ENCODE results near the gene YIPF6. TPM values are rescaled to one million over a fixed set of nuclear protein-coding genes. Genes with fewer than 3 reads are reported as not detected.
A peak's percentile ranks its signal among the peaks of the same experiment; 100 is the strongest.
"Not testable (repeated sequence)": the region's sequence is repeated elsewhere in the genome, so short reads cannot be mapped to it uniquely, and the experiment has no call there.

YIPF6 gene
- total RNA-seq, 2 donors from 2014 or later = 16.3 to 30.6 TPM

DNA sequence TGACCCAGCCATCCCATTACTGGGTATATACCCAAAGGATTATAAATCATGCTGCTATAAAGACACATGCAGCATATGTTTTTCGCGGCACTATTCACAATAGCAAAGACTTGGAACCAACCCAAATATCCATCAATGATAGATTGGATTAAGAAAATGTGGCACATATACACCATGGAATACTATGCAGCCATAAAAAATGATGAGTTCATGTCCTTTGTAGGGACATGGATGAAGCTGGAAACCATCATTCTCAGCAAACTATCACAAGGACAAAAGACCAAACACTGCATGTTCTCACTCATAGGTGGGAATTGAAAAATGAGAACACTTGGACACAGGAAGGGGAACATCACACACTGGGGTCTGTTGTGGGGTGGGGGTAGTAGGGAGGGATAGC, 5.1 kb upstream of the YIPF6 start:
- not testable (repeated sequence) for H3K9me3 Mint-ChIP-seq; DNase-seq (ENCODE audit: low spot score in 2 of 2); H3K36me3 Mint-ChIP-seq; H3K27ac Mint-ChIP-seq; ATAC-seq

DNA sequence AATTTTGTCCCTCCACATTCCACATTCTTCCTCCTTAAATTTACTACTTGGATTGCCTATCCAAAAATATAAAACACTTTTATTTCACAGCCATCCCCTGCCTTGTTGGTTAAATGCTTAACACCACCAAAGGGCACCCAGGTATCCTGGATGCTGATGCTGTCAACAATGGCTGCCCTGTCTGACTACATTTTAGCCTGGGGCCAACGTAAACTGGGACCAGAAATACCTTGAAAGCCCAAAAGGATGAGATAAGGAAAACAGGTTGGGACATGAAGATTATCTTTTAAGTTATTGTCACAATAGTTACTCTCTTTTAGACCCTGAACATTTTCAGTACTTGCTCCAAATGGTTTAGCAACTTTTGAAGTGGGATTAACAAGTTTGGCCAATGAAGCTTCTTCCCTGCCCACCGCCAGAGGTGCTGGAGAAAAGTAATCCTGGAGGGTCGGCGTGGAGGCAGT, 775 bp upstream of the YIPF6 start:
- H3K27ac Mint-ChIP-seq = peak overlapping the region; percentile 99 to 100
- DNase-seq (ENCODE audit: low spot score in 2 of 2) = no peak

DNA sequence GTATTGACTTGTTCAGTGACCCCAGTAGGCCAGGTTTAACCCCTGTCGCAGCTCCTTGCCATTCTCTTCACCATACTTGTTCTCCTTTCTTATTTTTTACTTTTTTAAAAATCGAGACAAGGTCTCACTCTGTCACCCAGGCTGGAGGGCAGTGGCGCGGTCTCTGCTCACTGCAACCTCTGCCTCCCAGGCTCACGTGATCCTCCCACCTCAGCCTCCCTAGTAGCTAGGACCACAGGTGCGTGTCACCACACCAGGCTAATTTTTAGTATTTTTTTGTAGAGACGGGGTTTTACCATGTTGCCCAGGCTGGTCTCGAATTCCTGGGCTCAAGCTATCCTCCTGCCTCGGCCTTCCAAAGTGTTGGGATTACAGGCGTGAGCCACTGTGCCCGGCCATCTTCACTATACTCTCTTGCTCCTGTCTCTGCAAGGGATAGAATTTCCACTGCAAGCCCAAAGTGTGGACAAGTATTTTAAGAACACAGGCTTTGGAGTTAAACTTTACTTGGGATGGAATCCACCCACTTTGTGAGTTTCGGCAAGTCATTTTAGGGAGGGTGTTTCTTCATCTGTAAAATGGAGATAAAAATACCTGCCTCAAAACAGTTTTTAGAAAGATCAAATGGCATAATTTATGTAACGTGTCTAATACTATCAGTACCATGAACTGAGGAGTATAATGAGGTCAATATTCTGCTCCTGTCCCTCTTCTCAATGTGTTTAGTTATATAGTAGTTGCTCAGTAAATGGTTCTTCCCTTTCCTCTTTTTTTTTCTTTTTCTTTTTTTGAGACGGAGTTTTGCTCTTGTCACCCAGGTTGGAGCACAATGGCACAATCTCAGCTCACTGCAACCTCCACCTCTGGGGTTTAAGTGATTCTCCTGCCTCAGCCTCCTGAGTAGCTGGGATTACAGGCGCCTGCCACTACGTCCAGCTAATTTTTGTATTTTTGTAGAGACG, 973 bp downstream of the YIPF6 start:
- peak overlapping the region; percentile 99 to 100 for H3K27ac Mint-ChIP-seq
- H3K9me3 Mint-ChIP-seq = no peaks in the 10 kb centered on the region
- peaks cover 9 to 14% of the 10 kb centered on the region in 2 donors for H3K36me3 Mint-ChIP-seq
- DNase-seq (ENCODE audit: low spot score in 2 of 2) = no peak
- ATAC-seq = no peak

More for the DNA sequence above, 775 bp upstream of the YIPF6 start:
- Mint-ChIP-seq H3K9me3 (no peaks in the 10 kb centered on the region), H3K36me3 (peaks cover 9 to 14% of the 10 kb centered on the region in 2 donors)
- ATAC-seq = no peak

DNA sequence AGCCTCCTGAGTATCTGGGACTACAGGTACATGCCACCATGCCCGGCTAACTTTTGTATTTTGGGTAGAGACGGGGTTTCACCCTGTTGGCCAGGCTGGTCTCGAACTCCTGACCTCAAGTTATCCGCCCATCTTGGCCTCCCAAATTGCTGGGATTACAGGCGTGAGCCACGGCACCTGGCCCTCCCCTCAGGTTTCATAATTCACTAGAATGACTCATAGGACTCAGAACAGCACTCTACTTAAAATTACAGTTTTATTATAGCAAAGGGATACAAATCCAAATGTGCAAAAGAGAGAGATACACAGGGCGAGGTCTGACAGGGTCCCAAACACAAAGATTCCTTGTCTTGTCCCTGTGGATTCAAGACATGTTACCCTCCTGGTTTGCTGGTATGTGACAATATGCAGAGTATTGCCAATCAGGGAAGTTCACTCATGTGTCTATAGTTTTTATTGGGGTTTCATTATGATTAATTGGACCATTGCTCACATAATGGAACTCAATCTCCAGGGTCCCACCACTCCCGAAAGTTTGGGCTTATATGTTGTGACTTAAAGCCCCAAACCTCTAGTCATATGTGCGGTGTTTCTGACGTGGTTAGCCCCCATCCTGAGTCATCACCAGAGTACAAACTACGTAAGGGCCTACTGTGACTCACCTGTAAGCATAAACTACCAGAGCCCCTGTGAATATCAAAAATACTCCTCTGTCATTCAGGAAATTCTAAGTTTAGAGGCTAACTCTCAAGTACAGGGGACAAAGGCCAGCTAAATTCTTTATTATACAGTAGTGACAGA, 5.2 kb downstream of the YIPF6 start:
- H3K36me3 Mint-ChIP-seq = peaks cover 0 to 5% of the 10 kb centered on the region in 2 donors
- ATAC-seq = peak; percentile 96
- H3K9me3 Mint-ChIP-seq = no peaks in the 10 kb centered on the region
- H3K27ac Mint-ChIP-seq = peak overlapping the region; percentile 85 to 94
- peak; percentile 41 to 71 for DNase-seq (ENCODE audit: low spot score in 2 of 2)

DNA sequence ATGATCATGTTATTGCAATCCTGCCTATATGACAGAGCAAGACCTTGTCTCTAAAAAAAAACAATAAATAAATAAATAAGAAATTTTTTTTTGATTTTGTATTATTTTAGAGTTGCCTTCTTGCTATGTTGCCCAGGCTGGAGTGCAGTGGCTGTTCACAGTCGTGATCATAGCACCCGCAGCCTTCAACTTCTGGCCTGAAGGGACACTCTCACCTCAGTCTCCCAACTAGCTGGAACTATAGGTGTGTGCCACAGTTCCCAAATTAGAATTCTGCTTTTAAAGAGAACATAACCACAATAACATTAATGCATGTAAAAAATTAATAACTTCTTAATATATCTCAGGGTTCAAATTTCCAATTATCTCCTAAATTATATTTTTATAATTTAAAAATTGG, 7.8 kb downstream of the YIPF6 start:
- no peaks in the 10 kb centered on the region for H3K9me3 Mint-ChIP-seq
- ATAC-seq (no peak), DNase-seq (ENCODE audit: low spot score in 2 of 2) (no peak)
- H3K27ac Mint-ChIP-seq = no peak overlapping the region
- H3K36me3 Mint-ChIP-seq = no peaks in the 10 kb centered on the region

DNA sequence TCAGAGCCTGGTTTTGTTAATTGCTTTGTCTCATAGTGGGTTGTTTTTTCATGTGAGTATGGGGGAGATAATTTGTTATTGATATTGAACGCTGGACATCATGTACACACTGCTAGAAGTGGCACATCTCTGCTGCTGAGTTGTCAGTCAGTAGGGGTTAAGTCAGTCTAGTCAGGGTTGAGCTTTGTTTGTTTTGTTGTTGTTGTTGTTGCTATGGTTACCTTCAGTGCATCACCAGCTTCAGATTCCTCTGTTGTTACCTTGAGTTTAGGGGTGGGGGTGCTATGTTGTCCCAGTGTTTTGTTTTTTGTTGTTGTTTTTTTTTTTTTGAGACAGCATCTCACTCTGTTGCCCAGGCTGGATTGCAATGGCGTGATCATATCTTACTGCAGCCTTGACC, 9.9 kb downstream of the YIPF6 start:
- DNase-seq (ENCODE audit: low spot score in 2 of 2) (no peak), ATAC-seq (peak in 1 of 2 donors; percentile 17)
- Mint-ChIP-seq H3K9me3 (no peaks in the 10 kb centered on the region), H3K36me3 (no peaks in the 10 kb centered on the region), H3K27ac (peak overlapping the region; percentile 47 to 65)

DNA sequence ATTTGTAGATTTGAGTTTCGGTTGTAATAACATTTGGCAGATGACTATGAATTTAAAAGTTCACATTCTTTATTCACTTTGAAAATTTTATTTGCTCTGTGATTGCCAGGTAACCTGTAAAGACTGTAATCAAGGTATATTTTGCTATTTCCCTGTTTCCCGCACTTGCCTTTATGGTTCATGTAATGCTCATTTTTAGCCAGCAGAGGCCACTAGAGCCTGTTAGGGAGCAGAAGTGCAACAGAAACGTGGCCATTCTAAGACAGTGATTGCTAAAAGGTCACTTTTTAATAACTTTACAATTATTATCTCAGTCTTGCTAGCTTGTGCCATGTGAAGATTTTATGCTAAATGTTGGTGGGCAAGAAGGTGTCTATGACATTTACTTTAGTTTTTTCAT, 12.4 kb downstream of the YIPF6 start:
- DNase-seq (ENCODE audit: low spot score in 2 of 2) (peak in 1 of 2 donors; percentile 35), ATAC-seq (no peak)
- Mint-ChIP-seq H3K9me3 (no peaks in the 10 kb centered on the region), H3K36me3 (no peaks in the 10 kb centered on the region), H3K27ac (no peak overlapping the region)

DNA sequence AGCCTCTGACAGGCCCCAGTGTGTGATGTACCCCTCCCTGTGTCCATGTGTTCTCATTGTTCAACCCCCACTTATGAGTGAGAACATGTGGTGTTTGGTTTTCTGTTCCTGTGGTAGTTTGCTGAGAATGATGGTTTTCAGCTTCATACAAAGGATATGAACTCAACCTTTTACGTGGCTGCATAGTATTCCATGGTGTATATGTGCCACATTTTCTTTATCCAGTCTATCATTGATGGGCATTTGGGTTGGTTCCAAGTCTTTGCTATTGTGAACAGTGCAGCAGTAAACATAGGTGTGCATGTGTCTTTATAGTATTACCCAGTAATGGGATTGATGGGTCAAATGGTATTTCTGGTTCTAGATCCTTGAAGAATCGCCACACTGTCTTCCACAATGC, 25.8 kb downstream of the YIPF6 start:
- not testable (repeated sequence) for DNase-seq (ENCODE audit: low spot score in 2 of 2); H3K9me3 Mint-ChIP-seq; H3K27ac Mint-ChIP-seq; ATAC-seq
- peaks cover 15 to 53% of the 10 kb centered on the region in 2 donors for H3K36me3 Mint-ChIP-seq

DNA sequence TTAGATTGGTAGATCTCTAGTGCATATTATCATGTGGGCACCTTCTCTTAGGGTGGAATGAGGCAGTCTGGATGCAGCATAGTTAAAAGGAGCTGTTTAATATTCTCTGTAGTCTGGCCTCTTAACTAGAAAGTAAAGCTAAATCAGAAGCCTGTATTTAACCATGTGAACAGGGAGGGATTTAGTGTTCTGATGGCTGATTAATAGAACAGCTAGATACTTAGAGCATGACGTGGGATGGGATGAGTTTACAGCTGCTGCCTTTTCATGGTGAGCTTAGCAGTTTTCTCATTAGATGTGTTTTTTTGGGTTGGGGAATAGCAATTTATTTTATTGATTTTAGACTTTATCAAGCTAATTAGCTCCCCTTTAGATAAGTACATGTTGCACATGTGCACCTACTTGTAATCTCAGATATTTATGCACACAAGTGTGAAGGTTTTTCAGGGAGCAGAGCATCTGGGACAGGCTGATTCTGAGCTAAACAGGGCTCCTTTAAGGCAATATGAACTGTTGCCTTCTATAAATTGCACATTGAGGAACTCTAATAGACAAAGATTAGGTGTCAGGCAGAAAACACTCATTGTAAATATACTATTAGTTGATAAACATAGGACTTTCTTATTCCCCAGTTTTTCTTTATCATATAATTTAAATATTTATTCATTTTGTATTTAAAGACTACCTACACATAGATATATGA, 34.1 kb downstream of the YIPF6 start:
- H3K9me3 Mint-ChIP-seq = no peaks in the 10 kb centered on the region
- no peak for ATAC-seq

DNA sequence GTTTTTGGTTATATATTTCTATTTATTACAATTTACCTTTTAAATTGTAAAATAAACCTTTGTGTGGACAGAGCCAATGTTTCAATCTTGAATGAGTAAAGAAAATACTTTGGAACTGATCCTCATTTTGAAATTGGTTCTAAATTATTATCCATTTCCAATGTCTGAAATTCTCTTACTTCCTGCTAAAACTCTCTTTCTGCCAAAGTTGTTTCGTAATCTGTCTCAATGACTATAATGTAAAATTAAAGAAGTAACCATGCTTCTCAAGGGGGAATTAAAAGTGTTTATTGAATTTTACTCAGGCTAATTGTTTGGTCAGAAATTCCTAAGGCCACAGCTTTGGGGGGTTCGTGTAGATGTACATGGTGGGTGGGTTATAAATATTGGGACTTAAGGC, 34.8 kb downstream of the YIPF6 start:
- DNase-seq (ENCODE audit: low spot score in 2 of 2) = no peak
- H3K27ac Mint-ChIP-seq = no peak overlapping the region
- peaks cover 5 to 12% of the 10 kb centered on the region in 2 donors for H3K36me3 Mint-ChIP-seq
- ATAC-seq = no peak
- no peaks in the 10 kb centered on the region for H3K9me3 Mint-ChIP-seq

More for the DNA sequence above, 34.1 kb downstream of the YIPF6 start:
- no peak for DNase-seq (ENCODE audit: low spot score in 2 of 2)
- no peak overlapping the region for H3K27ac Mint-ChIP-seq
- peaks cover 5 to 14% of the 10 kb centered on the region in 2 donors for H3K36me3 Mint-ChIP-seq

DNA sequence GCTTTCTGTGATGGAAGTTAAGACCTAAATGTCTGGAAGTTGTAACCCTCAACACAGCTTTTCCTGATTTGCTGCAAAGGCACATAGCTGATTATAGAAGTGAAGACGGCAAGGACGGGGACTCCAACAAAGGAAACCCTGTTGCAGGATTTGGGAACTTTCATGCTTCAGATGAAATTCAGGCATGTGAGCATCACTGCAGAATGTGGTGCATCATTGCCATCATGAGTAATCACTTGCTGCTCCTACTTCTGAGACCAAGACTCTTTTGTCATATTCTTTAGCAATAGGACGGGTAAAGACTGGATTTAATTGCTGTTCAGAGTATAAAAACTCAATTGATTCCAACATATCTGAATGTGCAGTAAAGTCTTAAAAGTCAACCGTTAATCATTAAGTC, 35.8 kb downstream of the YIPF6 start:
- DNase-seq (ENCODE audit: low spot score in 2 of 2) (no peak), ATAC-seq (no peak)
- no peaks in the 10 kb centered on the region for H3K9me3 Mint-ChIP-seq
- peaks cover 0 to 7% of the 10 kb centered on the region in 2 donors for H3K36me3 Mint-ChIP-seq
- no peak overlapping the region for H3K27ac Mint-ChIP-seq

DNA sequence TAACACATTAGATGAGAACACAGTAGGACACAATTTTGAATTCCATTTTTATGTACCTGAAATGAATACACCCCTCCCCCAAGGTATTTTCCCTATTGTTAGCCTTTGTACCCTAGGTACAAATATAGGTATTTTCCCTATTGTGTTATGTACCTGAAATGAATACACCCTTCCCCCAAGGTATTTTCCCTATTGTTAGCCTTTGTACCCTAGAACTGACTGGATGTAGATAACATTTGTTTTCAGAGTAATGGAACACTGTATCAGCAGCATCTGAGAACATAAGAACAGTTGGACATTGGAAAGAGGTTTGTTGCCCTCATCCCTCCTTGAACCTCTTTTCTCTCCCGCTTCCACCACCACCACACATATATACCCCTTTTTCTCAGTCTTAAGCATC, 37.6 kb downstream of the YIPF6 start:
- ATAC-seq (peak in 1 of 2 donors; percentile 55), DNase-seq (ENCODE audit: low spot score in 2 of 2) (no peak)
- Mint-ChIP-seq H3K36me3 (peaks cover 0 to 7% of the 10 kb centered on the region in 2 donors), H3K27ac (no peak overlapping the region), H3K9me3 (peaks cover 0 to 5% of the 10 kb centered on the region in 2 donors)

DNA sequence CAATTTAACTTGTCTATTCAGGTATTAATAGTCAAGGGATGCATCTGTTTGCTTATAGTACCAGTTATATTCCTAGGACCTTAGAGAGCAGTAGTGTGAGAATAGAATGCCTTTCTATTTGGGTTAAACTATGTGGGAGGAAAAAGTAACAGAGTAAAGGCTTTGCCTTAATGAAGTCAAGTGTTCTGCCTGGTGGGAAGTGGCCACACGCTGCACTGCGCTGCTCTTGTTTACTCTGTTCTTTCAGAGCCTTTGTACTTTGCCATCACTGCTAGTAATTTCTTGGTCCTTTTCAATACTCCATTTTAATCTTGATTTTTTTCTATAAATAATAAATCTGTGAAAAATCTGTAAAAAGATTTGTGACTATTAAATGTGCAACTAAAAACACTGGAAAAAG, 38.0 kb downstream of the YIPF6 start:
- DNase-seq (ENCODE audit: low spot score in 2 of 2) (no peak), ATAC-seq (no peak)
- Mint-ChIP-seq H3K9me3 (peaks cover 3 to 8% of the 10 kb centered on the region in 2 donors), H3K36me3 (peaks cover 0 to 11% of the 10 kb centered on the region in 2 donors), H3K27ac (no peak overlapping the region)

DNA sequence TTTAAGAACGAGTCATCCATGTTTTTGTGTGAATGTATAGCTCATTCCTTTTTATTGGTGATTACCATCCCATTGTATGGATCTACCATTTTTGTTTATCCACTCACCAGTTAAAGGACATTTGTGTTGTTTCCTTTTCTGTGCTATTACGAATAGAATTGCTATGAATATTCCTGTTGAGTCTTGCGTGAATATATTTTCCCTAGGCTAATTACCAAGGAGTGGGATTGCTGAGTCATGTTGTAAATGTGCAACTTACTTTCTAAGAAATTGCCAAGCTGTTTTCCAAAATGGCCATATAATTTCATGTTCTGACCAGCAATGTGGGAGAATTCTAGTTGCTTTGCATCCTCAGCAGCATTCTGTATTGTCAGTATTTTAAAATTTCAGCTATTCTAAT, 51.3 kb downstream of the YIPF6 start:
- peaks cover 0 to under 1% of the 10 kb centered on the region in 2 donors for H3K9me3 Mint-ChIP-seq
- H3K27ac Mint-ChIP-seq = no peak overlapping the region
- ATAC-seq = no peak
- no peak for DNase-seq (ENCODE audit: low spot score in 2 of 2)
- no peaks in the 10 kb centered on the region for H3K36me3 Mint-ChIP-seq

DNA sequence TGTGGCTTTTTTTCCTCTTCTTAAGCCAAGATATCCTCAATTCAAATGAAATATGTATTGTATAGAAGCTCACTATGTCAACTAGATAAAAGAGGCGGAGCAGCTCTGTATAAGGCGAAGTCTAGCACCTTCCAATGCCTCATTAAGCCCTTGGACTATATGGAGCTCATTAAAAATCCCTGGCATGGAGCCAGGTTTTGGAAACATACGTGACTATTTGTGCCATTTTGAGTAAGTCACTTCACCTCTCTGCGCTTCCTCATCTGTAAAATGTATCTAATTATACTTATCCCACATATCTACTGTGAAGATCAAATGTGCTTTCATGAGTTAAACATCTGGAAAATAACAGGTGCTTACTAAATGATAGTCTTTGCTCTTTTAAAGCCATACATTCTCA, 57.2 kb downstream of the YIPF6 start:
- DNase-seq (ENCODE audit: low spot score in 2 of 2) = no peak
- H3K27ac Mint-ChIP-seq = no peak overlapping the region
- peaks cover 0 to 2% of the 10 kb centered on the region in 2 donors for H3K36me3 Mint-ChIP-seq
- no peaks in the 10 kb centered on the region for H3K9me3 Mint-ChIP-seq
- no peak for ATAC-seq

DNA sequence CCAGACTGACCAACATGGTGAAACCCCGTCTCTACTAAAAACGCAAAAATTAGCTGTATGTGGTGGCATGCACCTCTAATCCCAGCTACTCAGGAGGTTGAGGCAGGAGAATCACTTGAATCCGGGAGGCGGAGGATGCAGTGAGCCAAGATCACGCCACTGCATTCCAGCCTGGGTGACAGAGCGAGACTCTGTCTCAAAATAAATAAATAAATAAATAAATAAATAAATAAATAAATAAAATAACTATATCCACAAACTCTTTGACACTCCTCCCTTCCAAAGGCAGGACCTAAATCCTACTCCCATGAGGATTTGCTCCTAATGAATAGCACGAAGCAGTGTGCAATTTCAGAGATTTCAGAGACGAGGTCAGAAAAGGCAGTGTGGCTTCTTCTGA, 58.3 kb downstream of the YIPF6 start:
- not testable (repeated sequence) for H3K27ac Mint-ChIP-seq; H3K36me3 Mint-ChIP-seq; DNase-seq (ENCODE audit: low spot score in 2 of 2); H3K9me3 Mint-ChIP-seq; ATAC-seq

Data from activated naive CD4-positive, alpha-beta T cell treated with anti-CD3 and anti-CD28 coated beads, Interleukin-2, amount 50 U/mL, for 72 hours (primary cell).